Subcutaneous abdominal adipose tissue (tissue), 5 donors: ENCODE results near the gene GPAT2.
"Not testable (repeated sequence)": the region's sequence is repeated elsewhere in the genome, so short reads cannot be mapped to it uniquely, and the experiment has no call there.

Experiments used
- H3K27ac ChIP-seq: one replicate; pipeline ENCODE4 v1.7.0; 2013; ENCODE audit warnings: low read depth, mild to moderate bottlenecking, inconsistent platforms, low read length, moderate library complexity
- H3K27me3 ChIP-seq, 5 donors: one replicate each; pipeline ENCODE4 v1.7.0; 2013; ENCODE audit warnings: low read length in 5 of 5, inconsistent platforms in 1 of 5; ENCODE audit not compliant: control insufficient read depth in 5 of 5, insufficient read depth in 4 of 5
- H3K36me3 ChIP-seq, 5 donors: one replicate each; pipeline ENCODE4 v1.7.0; 2013; ENCODE audit warnings: low read length in 5 of 5; ENCODE audit not compliant: control insufficient read depth in 5 of 5, insufficient read depth in 5 of 5
- H3K4me1 ChIP-seq, 5 donors: one replicate each; pipeline ENCODE4 v1.7.0; 2013; ENCODE audit warnings: low read length in 5 of 5, mild to moderate bottlenecking in 3 of 5, moderate library complexity in 1 of 5; ENCODE audit not compliant: control insufficient read depth in 5 of 5, insufficient read depth in 5 of 5
- H3K4me3 ChIP-seq, 5 donors: one replicate each; pipeline ENCODE4 v1.7.0; 2013; ENCODE audit warnings: low read length in 5 of 5, low read depth in 1 of 5
- H3K9ac ChIP-seq, 5 donors: one replicate each; pipeline ENCODE4 v1.7.0; 2013; ENCODE audit warnings: low read length in 5 of 5, mild to moderate bottlenecking in 4 of 5, moderate library complexity in 3 of 5
- H3K9me3 ChIP-seq, 5 donors: one replicate each; pipeline ENCODE4 v1.7.0; 2013; ENCODE audit warnings: low read length in 5 of 5; ENCODE audit not compliant: control insufficient read depth in 5 of 5
- donor health status: healthy.
- donor health status: healthy.
- donor health status: healthy.
- donor health status: healthy.
- donor health status: healthy.

Gene GPAT2

GRCh38 chr2:96064047-96064675 lies 29.4 kb upstream of the GPAT2 start:
- not testable (repeated sequence) for H3K9ac ChIP-seq, H3K4me1 ChIP-seq, H3K27me3 ChIP-seq, H3K9me3 ChIP-seq, H3K27ac ChIP-seq, H3K4me3 ChIP-seq, H3K36me3 ChIP-seq

DNA sequence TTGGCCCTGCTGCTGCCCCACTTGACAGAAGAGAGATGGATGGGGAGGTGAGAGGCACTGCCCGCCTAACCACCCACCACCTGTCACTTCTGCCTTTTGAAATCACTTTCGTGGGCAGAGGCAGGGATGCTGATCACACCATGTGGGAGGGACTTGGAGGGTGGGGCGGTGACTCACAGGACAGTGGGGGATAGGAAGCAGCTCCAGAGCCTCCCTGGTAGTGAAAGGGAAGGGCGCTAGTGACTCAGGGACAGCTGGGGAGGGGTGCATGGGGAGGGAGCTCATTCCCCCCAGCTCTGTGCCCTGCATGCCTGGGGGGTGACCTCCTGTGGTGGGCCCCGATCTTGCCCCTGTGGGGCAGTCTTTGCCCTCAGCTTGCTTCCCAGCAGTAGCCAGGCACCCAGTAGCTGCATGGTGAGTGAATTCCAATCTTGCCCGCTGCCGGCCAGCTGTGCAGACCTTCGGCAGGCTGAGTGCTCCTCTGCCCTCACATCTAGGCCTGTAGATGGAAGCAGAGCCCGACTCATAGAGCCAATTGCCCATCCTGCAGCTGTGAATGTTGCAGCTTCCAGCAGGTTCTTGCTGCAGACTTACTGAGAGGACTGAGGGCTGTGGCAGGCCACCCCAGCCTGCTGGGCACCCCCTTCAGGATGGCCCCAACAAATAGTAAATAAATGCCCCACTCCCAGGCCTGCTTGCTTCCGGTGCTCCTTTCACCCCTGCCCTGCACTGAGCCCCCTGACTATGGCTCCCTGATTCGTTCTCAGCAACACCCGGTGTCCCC lies 28.6 kb upstream of the GPAT2 start:
- H3K27ac ChIP-seq, H3K36me3 ChIP-seq, H3K9ac ChIP-seq, H3K4me3 ChIP-seq, H3K4me1 ChIP-seq, H3K9me3 ChIP-seq, H3K27me3 ChIP-seq: not testable (repeated sequence)

DNA sequence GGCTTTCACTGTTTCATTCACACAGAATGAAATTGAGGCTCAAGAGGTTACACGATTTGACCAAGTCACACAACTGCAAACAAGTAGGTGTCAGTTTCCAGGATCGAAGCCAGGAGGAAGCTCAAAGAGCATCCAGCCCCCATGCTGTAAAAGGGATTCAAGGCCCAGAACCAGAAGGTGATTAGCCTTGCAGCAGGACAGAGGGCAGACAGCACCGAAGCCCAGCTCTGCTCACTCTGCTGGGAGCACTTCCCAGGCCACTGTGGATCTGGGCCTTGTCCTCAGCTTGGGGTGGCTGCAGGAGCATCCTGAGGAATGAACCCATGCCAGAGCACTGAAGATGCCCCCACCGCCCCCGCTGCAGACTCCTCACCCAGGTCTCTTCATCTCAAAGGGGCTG lies 27.8 kb upstream of the GPAT2 start:
- not testable (repeated sequence) for H3K4me3 ChIP-seq, H3K9ac ChIP-seq, H3K36me3 ChIP-seq, H3K9me3 ChIP-seq, H3K27ac ChIP-seq, H3K27me3 ChIP-seq, H3K4me1 ChIP-seq

GRCh38 chr2:96061901-96062300 lies 27.2 kb upstream of the GPAT2 start:
- H3K36me3 ChIP-seq, H3K9me3 ChIP-seq, H3K27ac ChIP-seq, H3K27me3 ChIP-seq, H3K4me3 ChIP-seq, H3K4me1 ChIP-seq, H3K9ac ChIP-seq: not testable (repeated sequence)

DNA sequence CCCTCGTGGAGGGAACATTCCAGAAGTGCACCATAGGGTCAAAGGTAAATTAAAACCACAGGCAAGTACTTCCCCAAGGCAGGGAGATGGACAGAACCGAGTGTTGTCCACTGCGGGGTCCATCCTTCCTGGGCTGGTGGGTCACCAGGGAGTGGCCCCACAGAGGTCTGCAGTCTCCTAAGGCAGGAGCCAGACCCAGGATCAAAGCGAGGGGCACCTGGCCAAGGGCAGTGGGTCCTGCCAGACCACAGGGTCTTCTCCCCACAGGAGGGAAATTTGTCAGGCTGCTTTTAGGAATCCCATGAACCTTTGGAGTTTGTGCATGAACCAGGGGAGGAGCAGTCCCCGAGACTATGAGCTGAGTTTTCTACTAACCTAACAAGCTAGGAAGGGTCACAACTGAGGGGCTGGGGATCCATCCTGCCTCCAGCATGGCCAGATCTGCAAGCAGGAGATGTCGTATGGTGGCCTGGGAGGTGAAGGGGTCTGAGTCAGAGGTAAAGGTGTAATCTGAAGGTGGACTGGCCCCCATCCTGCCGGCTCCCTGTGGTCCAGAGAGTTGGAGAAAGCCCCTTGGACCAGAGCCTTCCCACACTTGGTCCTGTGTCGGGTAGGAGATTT lies 26.6 kb upstream of the GPAT2 start:
- not testable (repeated sequence) for H3K9me3 ChIP-seq, H3K27ac ChIP-seq, H3K9ac ChIP-seq, H3K27me3 ChIP-seq, H3K4me3 ChIP-seq, H3K4me1 ChIP-seq, H3K36me3 ChIP-seq

GRCh38 chr2:96060325-96060724 lies 25.6 kb upstream of the GPAT2 start:
- not testable (repeated sequence) for H3K9me3 ChIP-seq, H3K27ac ChIP-seq, H3K9ac ChIP-seq, H3K4me1 ChIP-seq, H3K36me3 ChIP-seq, H3K4me3 ChIP-seq, H3K27me3 ChIP-seq

GRCh38 chr2:96059443-96059842 lies 24.7 kb upstream of the GPAT2 start:
- not testable (repeated sequence) for H3K27me3 ChIP-seq

DNA sequence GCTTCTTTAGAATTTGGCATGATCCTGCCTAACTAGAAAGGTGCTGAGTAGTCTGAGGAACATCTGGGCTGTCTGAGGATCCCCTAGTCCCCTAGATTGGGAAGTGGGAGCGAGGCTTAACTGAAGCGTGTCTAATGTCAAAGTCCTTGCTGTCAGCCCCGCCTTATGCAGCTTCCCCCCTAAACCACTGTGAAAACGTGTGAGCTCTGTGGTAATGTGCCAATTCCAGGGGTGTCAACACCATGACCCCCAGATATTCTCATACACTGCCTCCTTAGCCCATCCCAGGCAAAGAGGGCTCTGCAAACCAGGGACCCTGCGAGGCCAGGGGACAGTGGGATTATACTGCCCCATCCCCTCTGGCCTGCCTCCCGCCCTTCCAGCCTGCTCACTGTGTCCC lies 21.1 kb upstream of the GPAT2 start:
- not testable (repeated sequence) for H3K27ac ChIP-seq, H3K9me3 ChIP-seq, H3K9ac ChIP-seq, H3K4me1 ChIP-seq, H3K36me3 ChIP-seq, H3K4me3 ChIP-seq, H3K27me3 ChIP-seq

More at GRCh38 chr2:96059443-96059842, 24.7 kb upstream of the GPAT2 start:
- H3K4me1 ChIP-seq, H3K27ac ChIP-seq, H3K4me3 ChIP-seq, H3K36me3 ChIP-seq, H3K9ac ChIP-seq, H3K9me3 ChIP-seq: not testable (repeated sequence)

GRCh38 chr2:96054537-96054936 lies 19.8 kb upstream of the GPAT2 start:
- H3K4me1 ChIP-seq, H3K27me3 ChIP-seq, H3K27ac ChIP-seq, H3K36me3 ChIP-seq, H3K4me3 ChIP-seq, H3K9ac ChIP-seq, H3K9me3 ChIP-seq: not testable (repeated sequence)

DNA sequence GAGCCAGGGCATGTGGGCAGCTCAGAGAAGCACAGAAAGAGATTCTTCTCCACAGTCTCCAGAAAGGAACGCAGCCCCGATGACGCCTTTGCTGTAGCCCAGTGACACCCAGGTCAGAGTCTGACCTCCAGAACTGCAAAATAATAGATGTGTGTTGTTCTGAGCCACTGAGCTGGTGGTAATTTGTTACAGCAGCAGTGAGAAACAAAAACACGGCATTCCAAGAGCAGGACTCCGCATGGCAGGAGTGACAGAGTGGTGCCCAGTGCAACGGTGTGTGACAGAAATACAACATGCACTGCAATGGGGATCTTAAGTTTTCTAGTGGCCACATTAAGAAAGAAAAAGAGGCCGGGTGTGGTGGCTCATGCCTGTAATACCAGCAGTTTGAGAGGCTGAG lies 18.7 kb upstream of the GPAT2 start:
- not testable (repeated sequence) for H3K4me3 ChIP-seq, H3K9me3 ChIP-seq, H3K4me1 ChIP-seq, H3K9ac ChIP-seq, H3K27ac ChIP-seq, H3K27me3 ChIP-seq, H3K36me3 ChIP-seq
